Mesendoderm (in vitro differentiated cells): ENCODE results near the gene CALHM5.
A peak's percentile ranks its signal among the peaks of the same experiment; 100 is the strongest.

ENCODE experiments used
- DNase-seq: peaks from one replicate; pipeline ENCODE4 v3.0.0; 2013
- H2AK5ac ChIP-seq: 2 replicates; pipeline ENCODE4 v1.6.1; 2013; ENCODE audit warnings: low read length, inconsistent platforms
- H2BK120ac ChIP-seq: 2 replicates; pipeline ENCODE4 v1.6.1; 2013; ENCODE audit warnings: low read depth, mild to moderate bottlenecking, low read length, moderate library complexity, mixed read lengths
- H2BK15ac ChIP-seq: replicated peaks from 2 replicates; pipeline ENCODE4 v1.6.1; 2013; ENCODE audit warnings: low read depth, mild to moderate bottlenecking, moderate library complexity
- H2BK5ac ChIP-seq: 2 replicates; pipeline ENCODE4 v1.6.1; 2013; ENCODE audit warnings: low read length, inconsistent platforms
- H3K18ac ChIP-seq: 2 replicates; pipeline ENCODE4 v1.6.1; 2013; ENCODE audit warnings: mild to moderate bottlenecking, low read length, mixed read lengths
- H3K23ac ChIP-seq: one replicate; pipeline ENCODE4 v1.6.1; 2013; ENCODE audit warnings: low read length
- H3K27ac ChIP-seq: 2 replicates; pipeline ENCODE4 v1.5.1; 2013; ENCODE audit warnings: low read depth, mild to moderate bottlenecking, inconsistent platforms, low read length, moderate library complexity
- H3K27me3 ChIP-seq: 2 replicates; pipeline ENCODE4 v1.6.1; 2013; ENCODE audit warnings: low read length, control low read depth, mild to moderate bottlenecking, inconsistent platforms; ENCODE audit not compliant: insufficient read depth, poor library complexity
- H3K36me3 ChIP-seq: 2 replicates; pipeline ENCODE4 v1.6.1; 2013; ENCODE audit warnings: low read length, inconsistent platforms; ENCODE audit not compliant: control insufficient read depth, insufficient read depth
- H3K4ac ChIP-seq: one replicate; pipeline ENCODE4 v1.6.1; 2013; ENCODE audit warnings: low read depth, mild to moderate bottlenecking, low read length, moderate library complexity
- H3K4me1 ChIP-seq: 2 replicates; pipeline ENCODE4 v1.6.1; 2013; ENCODE audit warnings: low read depth, low read length, inconsistent platforms; ENCODE audit not compliant: control insufficient read depth
- H3K4me2 ChIP-seq: 2 replicates; pipeline ENCODE4 v1.6.1; 2013; ENCODE audit warnings: low read length
- H3K4me3 ChIP-seq: 2 replicates; pipeline ENCODE4 v1.5.1; 2013; ENCODE audit warnings: mild to moderate bottlenecking, low read length
- H3K56ac ChIP-seq: one replicate; pipeline ENCODE4 v1.6.1; 2013; ENCODE audit warnings: low read length
- H3K79me1 ChIP-seq: 2 replicates; pipeline ENCODE4 v1.6.1; 2013; ENCODE audit warnings: low read length, inconsistent platforms
- H3K79me2 ChIP-seq: 2 replicates; pipeline ENCODE4 v1.6.1; 2013; ENCODE audit warnings: mild to moderate bottlenecking, low read length; ENCODE audit not compliant: control insufficient read depth, insufficient read depth
- H3K9ac ChIP-seq: 2 replicates; pipeline ENCODE4 v1.6.1; 2013; ENCODE audit warnings: low read length, inconsistent platforms
- H4K5ac ChIP-seq: one replicate; pipeline ENCODE4 v1.6.1; 2013; ENCODE audit warnings: low read length
- H4K8ac ChIP-seq: one replicate; pipeline ENCODE4 v1.6.1; 2013; ENCODE audit warnings: low read depth, mild to moderate bottlenecking, control low read depth, low read length, moderate library complexity
- WGBS: extraction: QIAGEN DNeasy Blood & Tissue Kit; methylation state at CpG from one replicate; pipeline ENCODE4 v1.1.7; 2013; ENCODE audit warnings: low lambda C conversion rate, missing lambda C conversion rate; ENCODE audit not compliant: insufficient coverage; ENCODE audit errors: extremely low coverage; 5-methylcytosine and 5-hydroxymethylcytosine counted together

CALHM5 gene

GRCh38 chr6:116570856-116571682, 59.6 kb downstream of the CALHM5 start, which contains the start of gene RWDD1:
RWDD1 (plus strand) TSS chr6:116571504; CDS start chr6:116571583, 79 bp downstream.
- Histone ChIP-seq H3K27me3 (no peaks in the 10 kb centered on the region), H3K9ac (peak within 1 kb of the TSS; percentile 91), H4K5ac (peak within 1 kb of the TSS; percentile 52), H3K23ac (no peak within 1 kb of the TSS), H3K56ac (peak within 1 kb of the TSS; percentile 95), H3K4me3 (peak within 1 kb of the TSS; percentile 98), H2BK120ac (no peak within 1 kb of the TSS), H3K4me1 (peaks cover 3% of the 10 kb centered on the region), H2BK5ac (peak within 1 kb of the TSS; percentile 74), H3K4me2 (peak within 1 kb of the TSS; percentile 33), H2BK15ac (no peak within 1 kb of the TSS), H3K79me2 (peaks cover 29% of the 10 kb centered on the region), H2AK5ac (no peak within 1 kb of the TSS), H3K4ac (no peak within 1 kb of the TSS), H3K27ac (peak within 1 kb of the TSS; percentile 93), H3K36me3 (no peaks in the 10 kb centered on the region), H3K79me1 (peaks cover 8% of the 10 kb centered on the region), H4K8ac (peak within 1 kb of the TSS; percentile 57), H3K18ac (peak within 1 kb of the TSS; percentile 78)
- DNase-seq: peak; percentile 100
- no CpG with 5 or more reads among the region's 62 CpGs for WGBS

DNA sequence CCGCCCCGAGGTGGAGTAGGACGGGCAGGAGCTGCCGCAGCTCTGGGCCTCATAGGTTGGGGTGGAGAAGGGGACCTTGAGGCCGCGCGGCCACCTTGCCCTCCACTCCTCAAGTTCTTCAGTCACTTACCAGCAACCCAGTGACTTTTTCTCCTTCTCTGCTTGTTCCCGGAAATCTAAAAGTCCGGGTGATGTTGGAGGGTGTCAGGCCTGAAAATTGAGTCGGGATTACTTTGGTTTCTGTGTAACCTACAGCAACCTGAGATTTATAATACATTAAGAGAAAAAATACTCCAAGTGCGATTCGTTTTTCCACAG, 60.2 kb downstream of the CALHM5 start:
- H3K27me3 ChIP-seq: no peaks in the 10 kb centered on the region
- H3K56ac ChIP-seq: peak overlapping the region; percentile 95
- peaks cover 3% of the 10 kb centered on the region for H3K4me1 ChIP-seq
- H3K79me1 ChIP-seq: peaks cover 8% of the 10 kb centered on the region
- H3K4me3 ChIP-seq: peak overlapping the region; percentile 98
- no peak overlapping the region for H2BK15ac ChIP-seq
- peaks cover 32% of the 10 kb centered on the region for H3K79me2 ChIP-seq
- H3K4ac ChIP-seq: no peak overlapping the region
- peak overlapping the region; percentile 25 for H3K4me2 ChIP-seq
- peak overlapping the region; percentile 43 for H2BK5ac ChIP-seq
- no peaks in the 10 kb centered on the region for H3K36me3 ChIP-seq
- no peak overlapping the region for H2AK5ac ChIP-seq
- DNase-seq: no peak
- H3K18ac ChIP-seq: peak overlapping the region; percentile 78
- WGBS: no CpG with 5 or more reads among the region's 12 CpGs
- H4K5ac ChIP-seq: no peak overlapping the region
- H2BK120ac ChIP-seq: no peak overlapping the region
- H4K8ac ChIP-seq: no peak overlapping the region
- H3K23ac ChIP-seq: no peak overlapping the region
- H3K27ac ChIP-seq: peak overlapping the region; percentile 93
- H3K9ac ChIP-seq: peak overlapping the region; percentile 91

DNA sequence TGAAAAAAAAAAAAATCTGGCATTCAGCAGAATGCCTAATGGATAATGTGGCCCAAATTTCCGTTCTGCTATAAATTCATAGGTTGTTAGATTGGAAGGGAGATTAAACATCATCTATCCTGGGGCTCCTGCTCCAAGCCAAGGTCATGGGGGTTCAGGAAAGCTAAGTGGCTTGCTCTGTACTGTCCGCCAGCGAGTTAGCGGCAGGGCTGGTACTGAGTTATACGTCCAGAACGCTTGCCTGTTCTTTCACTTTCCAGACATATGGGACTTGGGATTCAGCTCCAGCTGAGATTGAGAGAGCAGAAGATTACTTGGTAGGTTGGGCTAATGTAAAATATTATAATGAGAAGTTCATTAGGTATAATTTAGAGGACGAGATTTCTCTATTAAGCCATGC, 60.7 kb downstream of the CALHM5 start:
- Histone ChIP-seq H2BK5ac (no peak overlapping the region), H3K4me2 (peak overlapping the region; percentile 25), H3K27ac (no peak overlapping the region), H3K4me3 (peak overlapping the region; percentile 98), H3K23ac (no peak overlapping the region), H3K9ac (peak overlapping the region; percentile 91), H2AK5ac (no peak overlapping the region), H3K79me2 (peaks cover 34% of the 10 kb centered on the region), H3K79me1 (peaks cover 8% of the 10 kb centered on the region), H3K18ac (no peak overlapping the region), H3K56ac (peak overlapping the region; percentile 95), H3K36me3 (no peaks in the 10 kb centered on the region), H4K8ac (no peak overlapping the region), H2BK15ac (no peak overlapping the region), H3K4ac (no peak overlapping the region), H3K27me3 (no peaks in the 10 kb centered on the region), H4K5ac (no peak overlapping the region), H3K4me1 (peaks cover 3% of the 10 kb centered on the region), H2BK120ac (no peak overlapping the region)
- peak; percentile 16 for DNase-seq
- no CpG with 5 or more reads among the region's 7 CpGs for WGBS
